ENCODE measurements around the gene ENPP7.

ENPP7 gene, protein sequence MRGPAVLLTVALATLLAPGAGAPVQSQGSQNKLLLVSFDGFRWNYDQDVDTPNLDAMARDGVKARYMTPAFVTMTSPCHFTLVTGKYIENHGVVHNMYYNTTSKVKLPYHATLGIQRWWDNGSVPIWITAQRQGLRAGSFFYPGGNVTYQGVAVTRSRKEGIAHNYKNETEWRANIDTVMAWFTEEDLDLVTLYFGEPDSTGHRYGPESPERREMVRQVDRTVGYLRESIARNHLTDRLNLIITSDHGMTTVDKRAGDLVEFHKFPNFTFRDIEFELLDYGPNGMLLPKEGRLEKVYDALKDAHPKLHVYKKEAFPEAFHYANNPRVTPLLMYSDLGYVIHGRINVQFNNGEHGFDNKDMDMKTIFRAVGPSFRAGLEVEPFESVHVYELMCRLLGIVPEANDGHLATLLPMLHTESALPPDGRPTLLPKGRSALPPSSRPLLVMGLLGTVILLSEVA

DNA sequence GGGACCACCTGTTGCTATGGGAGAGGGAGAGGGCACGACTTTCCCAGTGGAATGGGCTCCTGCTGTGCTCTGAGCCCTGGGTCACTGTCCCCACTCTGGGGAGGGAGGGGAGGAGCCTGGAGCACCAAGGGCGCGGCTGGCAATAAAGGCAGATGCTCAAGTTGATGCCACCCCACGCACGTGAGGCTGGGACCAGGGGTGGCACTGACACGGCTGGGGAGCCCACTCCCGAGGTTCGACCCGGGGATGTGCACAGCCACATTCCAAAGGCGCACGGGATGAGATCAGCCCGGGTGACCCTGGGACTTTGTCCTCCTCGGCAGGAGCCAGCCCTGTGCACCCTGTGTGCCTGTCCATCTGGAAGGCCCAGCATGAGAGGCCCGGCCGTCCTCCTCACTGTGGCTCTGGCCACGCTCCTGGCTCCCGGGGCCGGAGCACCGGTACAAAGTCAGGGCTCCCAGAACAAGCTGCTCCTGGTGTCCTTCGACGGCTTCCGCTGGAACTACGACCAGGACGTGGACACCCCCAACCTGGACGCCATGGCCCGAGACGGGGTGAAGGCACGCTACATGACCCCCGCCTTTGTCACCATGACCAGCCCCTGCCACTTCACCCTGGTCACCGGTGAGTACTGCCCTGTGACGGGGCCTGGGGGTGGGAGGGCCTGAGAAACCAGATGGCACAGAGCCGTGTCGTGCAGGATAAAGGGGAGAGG lies at the start of gene ENPP7:
Gene ENPP7 (plus strand): TSS at position 175 of the 715 bp plus-strand sequence. CDS start 197 bp downstream, at position 372.
- DNase-seq, result no peak

DNA sequence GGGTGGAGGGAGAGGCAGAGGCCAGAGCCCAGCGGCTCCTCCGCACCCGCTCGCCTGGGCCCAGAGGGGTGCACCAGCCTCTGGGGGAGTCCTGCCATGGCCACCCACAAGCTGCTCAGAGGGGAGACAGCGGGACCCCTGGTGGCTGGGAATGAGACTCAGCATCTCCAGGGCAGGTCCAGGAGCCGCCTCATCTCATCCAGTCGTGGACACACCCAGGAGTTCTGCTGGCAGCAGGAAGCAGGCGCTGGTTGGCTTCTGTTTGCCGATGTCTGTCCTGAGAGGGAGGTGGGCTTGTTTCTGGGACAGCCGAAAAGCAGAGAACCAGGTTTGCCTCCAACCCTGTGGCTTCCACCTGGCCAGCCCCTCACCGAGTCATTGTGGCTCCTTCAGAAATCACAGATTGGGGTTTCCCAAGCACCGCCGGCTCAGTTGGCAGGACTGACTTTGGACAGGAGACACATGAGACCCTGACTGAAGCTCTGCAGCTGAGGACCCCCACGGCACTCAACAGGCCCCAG lies 49.6 kb upstream of the ENPP7 start:
- DNase-seq, result no peak

DNA sequence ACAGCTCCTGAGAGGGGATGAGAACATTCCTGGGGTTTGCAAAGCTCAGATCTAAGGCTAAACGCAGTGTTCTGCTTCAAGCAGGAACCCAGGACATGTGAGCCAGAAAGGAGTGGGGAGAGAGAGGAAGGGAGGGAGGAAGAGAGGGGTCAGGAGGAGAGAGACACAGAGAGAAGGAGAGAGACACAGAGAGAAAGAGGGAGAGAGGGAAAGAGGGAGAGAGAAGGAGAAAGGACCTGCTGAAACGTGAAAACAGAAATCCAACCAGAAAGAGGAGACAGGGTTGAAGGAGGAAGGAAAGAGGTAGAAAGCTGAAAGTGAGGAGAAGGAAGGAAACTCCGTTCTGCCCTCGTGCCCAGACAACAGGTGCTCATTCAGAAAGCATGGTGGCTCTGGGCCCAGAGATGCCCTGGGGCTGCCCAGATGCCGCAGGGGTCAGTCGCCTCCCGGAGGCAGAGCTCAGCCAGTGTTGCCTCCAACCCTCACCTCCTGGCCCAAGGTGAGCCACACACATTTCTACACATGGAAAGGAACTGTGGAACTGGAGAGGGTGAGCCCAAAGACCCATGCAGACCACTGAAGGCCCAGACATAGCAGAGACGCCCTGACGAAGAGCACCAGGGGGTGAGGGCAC lies 49.0 kb upstream of the ENPP7 start:
- DNase-seq, result no peak

DNA sequence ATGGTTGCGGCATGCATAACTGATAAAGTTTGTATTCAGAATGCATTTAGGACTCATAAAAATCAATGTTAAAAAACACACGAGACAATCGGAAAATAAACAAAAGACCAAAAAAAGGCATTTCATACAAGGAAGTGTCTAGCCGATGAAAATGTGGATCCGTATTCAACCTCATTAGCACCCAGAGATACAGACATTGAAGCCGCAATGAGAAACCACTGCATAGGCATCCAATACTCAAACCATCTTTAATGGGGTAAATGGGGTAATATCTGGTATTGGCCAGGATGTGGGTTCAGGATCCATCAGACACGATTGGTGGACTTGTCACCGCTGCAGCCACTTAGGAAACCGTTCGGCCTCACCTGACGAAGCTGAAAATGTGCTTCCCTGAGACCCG lies 47.4 kb upstream of the ENPP7 start:
- no peak for DNase-seq

DNA sequence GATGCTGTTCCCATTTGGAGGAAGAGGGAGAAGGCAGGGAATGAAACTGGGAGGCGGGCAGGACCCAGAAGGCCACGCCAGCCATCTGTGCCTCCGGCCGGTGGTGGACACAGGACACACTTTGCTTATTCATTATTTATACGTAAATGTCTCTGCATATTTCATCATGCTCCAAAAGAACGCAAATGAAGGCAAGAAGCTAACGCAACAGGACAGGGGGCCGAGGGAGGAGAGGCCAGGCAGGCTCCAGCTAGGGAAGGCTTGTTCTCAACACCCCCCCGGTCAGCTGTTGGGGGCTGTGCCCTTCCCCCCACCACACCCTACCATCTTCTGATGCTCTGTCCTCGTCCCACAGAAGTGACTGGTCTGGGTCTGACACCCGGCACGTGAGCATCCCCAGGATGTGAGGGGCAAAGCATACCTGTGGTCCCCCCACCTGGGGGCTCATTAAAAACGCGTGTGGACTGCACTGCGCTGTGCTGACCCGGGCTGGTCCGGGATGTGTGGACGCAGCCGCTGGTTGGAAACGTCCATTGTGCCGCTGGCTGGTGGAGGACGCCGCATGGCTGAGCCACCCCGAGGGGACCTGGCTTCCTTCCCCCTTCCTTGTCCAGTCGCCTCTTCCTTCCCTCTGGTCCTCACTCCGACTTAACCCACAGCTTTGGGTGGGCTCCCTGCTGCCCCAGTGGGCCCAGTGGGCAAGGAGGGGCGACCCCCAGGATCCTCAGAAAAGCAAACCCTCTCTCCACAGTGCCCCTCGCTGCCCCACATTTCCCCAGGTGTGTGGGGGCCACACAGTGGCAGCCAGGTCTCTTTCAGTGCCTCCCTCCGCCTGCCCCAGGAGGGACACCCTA lies 46.4 kb upstream of the ENPP7 start:
- no peak for DNase-seq

DNA sequence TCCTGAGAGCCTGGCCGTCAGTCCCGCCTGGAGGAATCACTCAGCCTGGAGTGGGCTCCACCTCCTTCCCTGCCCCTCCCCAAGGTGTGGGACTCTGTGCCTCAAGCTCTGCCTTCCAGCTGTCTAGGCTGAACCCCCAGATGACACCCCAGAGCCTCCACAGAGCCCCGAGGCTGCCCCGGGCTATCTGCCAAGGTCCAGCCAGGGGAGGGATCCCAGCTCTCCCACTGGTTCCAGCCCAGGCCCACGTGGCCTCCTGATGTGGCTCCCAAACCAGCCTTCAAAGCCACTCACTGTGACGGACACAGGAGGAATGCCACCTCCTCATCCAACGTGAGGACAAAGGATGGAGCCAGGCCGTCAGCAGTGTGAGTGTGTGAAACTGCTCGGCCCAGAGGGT lies 45.6 kb upstream of the ENPP7 start:
- no peak for DNase-seq

DNA sequence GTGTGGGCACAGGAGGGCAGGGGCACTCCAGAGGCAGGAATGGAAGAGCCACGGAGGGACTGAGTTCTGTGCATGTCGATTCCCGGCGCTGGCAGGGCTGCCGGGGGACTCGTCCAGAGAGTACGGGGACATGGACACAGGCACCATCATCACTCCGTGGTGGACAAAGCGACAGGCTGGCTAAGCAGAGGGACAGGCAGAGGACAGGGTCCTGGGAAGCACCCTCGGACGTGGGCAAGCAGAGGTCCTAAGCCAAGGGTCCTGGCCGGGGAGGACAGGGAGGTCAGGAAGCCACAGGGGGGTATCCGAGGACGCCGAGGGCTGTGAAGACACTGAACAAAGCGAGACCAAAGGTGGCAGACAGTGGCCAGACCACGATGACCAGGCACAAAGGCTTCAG lies 44.3 kb upstream of the ENPP7 start:
- no peak for DNase-seq

DNA sequence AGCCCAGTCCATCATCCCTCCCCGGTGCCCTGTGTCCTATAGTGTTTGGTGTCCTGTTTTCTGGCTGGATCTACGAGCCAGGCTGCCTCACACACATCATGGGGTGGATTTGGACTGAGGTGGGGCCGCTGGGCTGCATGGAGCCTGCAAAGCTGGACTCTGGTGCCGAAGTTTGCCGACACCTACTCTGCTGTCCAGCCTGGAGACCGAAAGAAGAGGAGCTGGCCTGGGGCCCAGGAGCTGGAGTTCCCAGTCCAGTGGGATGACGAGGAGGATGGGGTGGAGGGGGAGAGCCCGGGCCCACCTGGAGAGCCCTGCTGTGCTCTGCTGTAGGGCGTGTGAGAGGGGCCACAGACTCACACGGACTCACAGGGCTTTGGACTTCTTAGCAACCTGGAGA lies 40.3 kb upstream of the ENPP7 start:
- no peak for DNase-seq

DNA sequence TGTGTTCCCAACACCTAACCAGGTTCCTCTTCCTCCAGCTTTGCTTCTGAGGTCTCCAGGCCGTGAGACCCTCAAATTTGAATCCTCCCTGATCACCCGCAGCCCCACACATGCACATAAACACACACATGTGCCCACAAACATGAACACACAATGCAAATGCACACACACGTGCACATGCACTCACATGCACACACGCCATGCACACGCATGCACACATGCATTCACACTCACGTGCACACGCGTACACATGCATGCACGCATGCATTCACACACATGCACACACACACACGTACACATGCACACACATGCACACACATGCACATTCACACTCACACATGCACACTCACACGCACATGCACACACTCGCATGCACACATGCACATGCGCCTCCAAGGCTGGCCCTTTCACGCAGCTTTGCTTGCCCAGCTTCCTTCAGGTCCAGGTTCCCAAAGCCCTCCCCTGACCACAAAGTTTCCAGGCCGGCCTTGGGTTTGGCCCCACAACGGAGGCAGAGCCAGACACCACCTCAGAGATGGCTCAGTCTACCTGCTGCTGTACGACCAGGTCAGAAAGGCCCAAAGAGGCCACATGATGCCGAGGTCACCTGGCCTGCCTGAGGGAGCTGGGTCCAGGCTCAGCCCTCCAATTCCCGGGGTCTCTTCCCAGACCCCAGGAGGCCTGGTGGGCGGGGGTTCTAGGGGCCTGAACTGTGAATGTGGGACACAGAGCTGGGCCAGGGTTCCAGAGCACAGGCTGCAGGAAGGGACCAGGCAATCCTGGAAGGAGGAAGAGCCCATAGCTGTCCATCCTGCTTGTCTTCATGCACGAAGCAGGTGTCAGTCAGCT lies 39.5 kb upstream of the ENPP7 start:
- no peak for DNase-seq

DNA sequence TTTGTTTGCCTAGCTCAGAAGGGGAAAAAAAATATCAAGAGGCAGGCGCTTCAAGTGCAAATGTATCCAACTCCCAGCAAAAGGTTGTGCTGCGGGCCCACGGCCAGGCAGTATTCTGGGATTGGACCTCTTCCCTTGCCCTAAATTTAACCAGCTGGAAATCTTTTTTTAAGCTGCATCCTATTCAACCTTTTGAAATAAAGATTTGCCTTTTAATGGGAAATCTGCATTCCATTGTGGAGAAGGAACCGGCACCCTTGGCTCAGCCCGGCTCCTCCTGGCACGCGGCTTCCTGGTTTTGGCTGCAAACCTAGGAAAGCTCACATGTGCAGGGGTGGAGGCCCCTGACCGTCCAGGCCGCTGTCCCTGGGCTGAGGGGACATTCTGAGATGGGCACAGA lies 38.8 kb upstream of the ENPP7 start:
- DNase-seq, result no peak

DNA sequence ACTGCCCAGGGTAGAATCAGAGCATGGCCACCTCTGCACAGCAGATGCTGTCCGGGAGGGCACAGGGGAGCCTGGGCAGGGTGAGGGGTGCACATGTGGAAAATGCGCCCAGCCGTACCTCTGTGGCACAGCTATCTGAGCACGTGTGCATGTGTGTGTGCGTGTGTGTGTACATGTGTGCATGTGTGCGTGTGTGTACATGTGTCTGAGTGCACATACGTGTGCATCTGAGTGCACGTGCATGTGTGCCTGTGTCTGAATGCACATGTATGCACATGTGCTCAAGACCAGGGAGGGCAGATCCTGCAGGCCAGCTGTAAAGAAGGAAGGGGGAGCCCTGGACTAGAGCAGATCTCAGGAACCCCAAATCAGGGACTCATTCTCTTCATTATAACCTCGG lies 37.3 kb upstream of the ENPP7 start:
- DNase-seq, result no peak

DNA sequence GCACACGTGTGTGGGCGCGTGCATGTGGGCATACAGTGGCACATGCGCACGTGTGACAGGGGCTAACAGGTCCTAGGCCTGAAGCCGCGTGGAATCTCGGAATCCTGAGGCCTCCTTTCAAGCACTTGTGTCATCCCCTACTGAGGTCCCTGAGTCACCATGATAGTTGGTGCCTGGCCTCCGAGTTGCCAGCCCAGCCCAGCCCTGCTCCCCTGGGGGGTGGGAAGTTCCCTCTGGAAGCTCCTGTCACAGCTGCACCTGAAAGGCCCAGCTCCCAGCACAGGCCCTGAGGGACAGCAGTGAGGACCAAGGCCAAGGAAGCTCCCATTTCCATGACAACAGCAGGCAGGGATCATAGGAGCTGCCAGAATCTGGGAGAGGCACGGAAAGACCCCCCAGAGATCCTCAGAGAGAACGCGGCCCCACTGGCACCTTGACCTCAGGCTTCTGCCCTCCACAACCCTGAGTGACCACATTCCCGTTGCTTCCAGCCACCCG lies 35.4 kb upstream of the ENPP7 start:
- no peak for DNase-seq

DNA sequence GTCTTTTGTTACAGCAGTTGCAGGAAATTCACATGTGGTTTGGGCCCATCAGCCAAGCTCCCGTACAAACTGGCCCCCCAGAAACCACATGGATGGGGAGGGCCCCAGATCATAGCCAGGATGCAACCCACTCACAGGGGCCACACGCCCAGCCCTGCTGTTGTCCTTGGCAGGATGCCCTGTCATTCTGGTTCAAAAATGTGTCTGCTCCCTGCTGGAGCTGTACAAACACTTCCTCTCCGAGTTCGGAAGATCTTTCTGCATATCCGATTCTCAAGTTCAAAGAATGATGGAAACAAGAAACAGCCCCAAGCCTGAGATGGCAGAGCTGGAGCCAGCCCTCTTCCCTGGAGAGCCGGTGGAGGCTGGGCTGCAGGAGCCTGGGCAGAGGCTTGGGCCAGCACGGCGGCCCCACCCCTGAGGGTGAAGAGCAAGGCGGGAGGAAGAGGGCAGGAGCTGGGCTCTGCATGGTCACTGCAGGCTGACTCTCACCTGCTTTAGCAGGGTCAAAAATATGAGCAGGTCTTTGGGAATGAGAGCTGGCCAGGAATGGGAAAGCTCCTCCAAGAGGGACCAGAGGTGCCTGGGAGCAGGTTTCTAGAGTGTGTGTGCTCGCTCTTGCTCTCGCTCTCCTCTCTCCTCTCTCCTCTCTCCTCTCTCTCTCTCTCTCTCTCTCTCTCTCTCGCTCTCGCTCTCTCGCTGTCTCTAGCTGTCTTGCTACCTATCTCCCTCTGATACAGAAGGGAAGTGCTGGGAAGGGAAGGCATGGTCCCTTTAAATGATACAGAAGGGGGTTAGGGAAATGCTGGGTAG lies 34.7 kb upstream of the ENPP7 start:
- no peak for DNase-seq

DNA sequence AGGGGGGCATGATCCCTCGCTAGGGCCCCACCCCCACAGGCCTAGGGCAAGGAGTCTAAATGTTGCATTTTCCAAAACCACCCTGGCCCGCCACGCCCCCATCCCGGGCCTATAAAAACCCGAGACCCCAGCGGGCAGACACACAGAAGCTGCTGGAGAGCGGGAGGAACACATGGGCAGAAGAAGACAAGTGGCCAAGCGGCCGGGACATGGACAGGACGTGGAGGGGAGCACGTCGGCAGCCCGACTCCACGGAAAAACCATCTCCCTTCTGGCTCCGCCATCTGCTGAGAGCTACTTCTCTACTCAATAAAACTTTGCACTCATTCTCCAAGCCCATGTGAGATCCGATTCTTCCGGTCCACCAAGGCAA lies 34.1 kb upstream of the ENPP7 start:
- no peak for DNase-seq

DNA sequence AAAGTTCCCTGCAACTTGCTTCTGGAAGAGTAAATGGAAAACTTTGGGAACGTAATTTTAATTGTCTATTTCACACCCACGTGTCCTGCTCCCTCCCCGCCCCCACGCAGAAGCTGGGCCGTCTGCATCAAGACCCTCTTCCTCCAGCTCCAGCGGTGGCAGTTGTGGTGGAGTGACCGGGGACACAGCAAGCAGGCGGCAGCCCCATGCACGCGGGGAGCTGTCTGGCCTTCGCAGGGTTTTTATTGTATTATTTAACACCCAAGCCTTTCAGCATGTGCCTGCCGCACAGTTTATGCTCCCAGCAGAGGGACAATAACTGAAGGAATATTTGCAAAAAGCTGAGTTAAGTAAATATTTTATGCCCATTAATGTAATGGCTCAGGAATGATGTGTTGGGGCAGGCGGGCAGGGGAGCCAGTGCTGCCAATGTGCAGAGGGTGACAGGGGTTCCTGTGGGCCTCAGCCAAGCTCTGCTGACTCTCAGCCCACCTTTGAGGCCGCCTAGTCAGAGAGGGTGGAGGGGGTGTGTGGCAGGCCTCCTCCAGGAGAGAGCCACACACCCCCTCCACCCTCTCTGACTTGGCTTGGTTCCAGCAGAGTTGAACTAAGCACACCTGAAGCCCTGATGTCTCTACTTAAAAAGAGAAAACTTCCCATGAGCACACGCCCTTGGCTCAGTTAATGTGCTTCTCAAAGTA lies 32.4 kb upstream of the ENPP7 start:
- DNase-seq, result no peak

DNA sequence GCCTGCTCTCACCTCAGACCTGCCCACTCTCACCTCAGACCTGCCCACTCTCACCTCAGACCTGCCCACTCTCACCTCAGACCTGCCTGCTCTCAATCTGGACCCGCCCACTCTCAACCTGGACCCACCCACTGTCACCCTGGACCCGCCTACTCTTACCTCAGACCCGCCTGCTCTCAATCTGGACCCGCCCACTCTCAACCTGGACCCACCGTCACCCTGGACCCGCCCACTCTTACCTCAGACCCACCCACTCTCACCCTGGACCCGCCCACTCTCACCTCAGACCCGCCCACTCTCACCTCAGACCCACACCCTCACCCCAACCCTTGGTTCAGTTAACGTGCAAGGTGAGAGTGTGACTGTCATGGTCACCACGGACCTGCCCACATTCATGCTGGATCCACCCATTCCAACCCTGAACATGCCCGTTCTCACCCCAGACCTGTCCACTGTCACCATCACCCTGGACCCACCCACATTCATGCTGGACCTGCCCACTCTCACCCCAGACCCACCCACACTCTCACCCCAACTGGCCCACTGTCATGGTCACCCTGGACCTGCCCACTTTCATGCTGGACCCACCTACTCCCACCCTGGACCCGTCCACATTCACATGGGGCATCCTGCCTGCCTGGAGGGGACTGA lies 31.2 kb upstream of the ENPP7 start:
- no peak for DNase-seq

DNA sequence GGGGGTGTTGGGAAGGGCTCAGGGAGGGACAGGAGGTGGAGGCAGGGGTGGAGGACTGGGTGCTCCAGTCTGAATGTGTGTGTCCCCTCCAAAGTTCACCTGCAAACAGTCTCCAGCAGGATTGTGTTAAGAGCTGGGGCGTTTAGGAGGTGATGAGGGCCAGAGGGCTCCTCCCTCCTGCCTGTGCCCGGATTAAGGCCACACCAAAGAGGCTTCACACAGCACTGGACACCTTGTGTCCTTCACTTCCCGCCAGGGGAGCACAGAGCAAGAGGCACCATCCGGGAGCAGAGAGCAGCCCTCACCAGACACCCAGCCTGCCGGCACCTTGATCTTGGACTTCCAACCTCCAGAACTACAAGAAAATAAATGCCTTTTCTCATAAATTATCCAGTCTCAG lies 30.2 kb upstream of the ENPP7 start:
- no peak for DNase-seq

DNA sequence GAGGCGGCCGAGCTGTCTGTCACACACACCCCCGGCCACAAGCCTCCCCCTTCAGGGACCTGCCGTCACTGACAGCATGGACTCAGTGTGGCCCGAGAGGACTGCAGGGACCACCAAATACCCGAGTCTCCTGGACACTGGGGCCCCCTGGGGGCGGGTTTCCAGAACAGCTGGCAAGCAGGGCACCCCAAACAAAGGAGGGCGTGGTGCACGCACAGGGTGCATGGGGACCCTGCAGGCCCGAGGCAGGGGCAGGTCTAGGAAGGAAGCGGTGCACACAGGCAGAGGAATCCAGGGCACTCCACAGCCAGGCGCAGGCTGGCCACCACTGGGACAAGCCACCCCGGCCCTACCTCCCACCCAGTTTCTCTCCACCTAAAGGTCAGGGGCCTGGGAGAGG lies 28.7 kb upstream of the ENPP7 start:
- DNase-seq, result no peak

DNA sequence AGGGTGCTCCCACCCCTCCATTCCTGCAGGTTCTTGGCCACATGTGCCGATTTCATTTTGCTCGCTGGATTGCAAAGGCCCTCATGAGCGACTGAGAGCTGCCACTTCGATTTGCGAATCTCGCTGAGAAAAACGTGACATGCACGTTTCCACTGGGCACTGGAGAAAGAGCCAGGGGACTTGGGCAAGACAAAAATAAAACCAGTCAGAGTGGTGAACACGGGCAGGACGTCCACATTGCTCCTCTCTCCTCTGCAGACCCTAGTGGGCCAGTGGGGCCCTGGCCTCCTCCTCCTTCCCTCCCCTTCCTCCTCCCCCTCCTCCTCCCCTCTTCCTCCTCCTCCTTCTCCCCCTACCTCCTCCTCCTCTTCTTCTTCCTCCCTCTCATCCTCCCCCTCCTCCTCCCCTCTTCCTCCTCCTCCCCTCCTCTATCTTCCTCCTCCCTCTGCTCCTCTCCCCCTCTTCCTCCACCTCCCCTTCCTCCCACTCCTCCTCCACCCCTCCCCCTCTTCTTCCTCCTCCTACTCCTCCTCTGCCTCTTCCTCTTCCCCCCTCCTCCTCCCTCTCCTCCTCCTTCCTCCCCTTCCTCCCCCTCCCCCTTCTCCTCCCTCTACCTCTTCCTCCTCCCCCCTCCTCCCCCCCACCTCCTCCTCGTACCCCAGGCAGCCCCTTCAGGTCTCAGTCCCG lies 28.1 kb upstream of the ENPP7 start:
- DNase-seq, result no peak
